ENCODE measurements around the gene ACOXL. TPM values are rescaled to one million over a fixed set of nuclear protein-coding genes. Genes with fewer than 3 reads are reported as not detected.

The ACOXL gene
- total RNA-seq, 2 experiments from 2014 or later = not detected

DNA sequence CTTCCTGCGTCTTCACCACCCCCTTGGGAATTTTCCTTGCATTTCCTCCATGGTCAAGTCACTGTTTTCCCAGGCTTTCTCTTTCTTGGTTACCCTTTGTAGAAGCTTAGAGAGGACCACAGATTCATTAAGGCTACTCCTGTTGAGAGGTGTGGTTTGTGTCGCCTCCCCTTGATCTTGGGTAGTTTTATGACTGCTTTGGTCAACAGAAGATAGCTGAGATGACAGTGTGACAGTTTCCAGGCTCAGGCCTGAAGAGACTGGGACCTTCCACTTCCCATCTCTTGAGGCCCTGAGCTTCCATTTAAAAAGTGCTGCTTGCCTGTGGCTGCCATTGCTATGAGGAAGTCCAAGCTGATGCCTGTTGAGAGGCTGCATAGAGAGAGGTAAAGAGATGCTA lies 5.4 kb downstream of the ACOXL start:
- H3K4me3 Mint-ChIP-seq = no peak overlapping the region
- H3K4me1 Mint-ChIP-seq = peaks cover 11% of the 10 kb centered on the region

DNA sequence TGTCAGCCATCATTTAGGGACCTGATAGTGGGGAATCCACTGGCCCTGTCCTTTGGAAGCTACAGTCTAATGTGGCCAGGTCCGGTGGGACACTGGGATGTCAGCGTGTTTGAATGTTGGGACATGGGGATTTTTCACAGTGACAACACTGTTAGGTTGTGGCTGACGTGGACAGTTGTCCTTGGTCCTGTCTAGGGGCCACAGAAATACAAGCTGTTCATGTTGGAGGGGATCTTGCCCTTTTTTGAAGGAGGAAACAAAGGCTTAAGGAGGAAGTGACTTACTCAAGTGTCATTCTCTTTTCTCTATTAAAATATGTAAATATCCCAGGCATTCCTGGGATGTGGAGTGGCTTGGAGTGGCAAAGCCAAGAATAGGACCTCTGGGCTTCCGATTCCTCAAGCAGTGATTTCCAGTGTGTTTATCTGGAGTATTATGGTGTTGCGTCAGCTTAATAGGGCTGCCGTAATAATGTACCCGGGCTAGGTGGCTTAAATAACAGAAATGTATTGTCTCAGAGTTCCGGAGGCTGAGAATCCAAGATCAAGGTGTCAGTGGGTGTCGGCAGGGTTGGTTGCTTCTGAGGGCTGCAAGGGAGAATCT lies 8.5 kb downstream of the ACOXL start:
- no peak overlapping the region for H3K27ac Mint-ChIP-seq
- no peak for DNase-seq
- peaks cover 82% of the 10 kb centered on the region for H3K27me3 Mint-ChIP-seq
- H3K9me3 Mint-ChIP-seq = peaks cover 5% of the 10 kb centered on the region
- peaks cover 3% of the 10 kb centered on the region for H3K4me1 Mint-ChIP-seq
- H3K4me3 Mint-ChIP-seq = no peak overlapping the region
- H3K36me3 Mint-ChIP-seq = peaks cover 2% of the 10 kb centered on the region

More for the DNA sequence above, 5.4 kb downstream of the ACOXL start:
- Mint-ChIP-seq H3K36me3 (peaks cover 2% of the 10 kb centered on the region), H3K27me3 (peaks cover 86% of the 10 kb centered on the region), H3K9me3 (peaks cover 5% of the 10 kb centered on the region), H3K27ac (no peak overlapping the region)
- no peak for DNase-seq

DNA sequence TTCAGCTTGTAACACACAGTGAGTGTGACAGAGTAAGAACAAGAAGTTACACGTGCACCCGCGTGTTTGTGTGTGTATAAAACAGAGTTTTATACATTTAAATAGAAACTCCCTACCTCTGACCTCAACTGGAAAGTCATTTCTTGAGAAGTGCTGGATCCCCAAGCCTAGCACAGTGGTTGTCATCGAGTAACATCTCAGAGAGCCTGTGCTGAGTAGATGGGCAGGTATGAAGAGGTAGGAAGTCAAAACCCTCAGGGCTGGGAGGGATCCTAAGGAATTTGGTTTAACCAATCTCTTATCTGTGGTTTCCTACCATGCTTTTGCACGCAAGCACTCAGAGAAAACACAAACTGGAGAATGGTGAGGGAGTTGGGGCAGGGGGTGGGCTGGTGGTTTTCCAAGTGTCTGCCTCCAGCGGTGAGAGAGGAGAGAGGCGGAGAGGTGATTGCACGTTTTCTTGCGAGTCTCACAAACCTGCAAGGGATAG lies 9.2 kb downstream of the ACOXL start:
- Mint-ChIP-seq H3K27ac (no peak overlapping the region), H3K4me3 (no peak overlapping the region)

DNA sequence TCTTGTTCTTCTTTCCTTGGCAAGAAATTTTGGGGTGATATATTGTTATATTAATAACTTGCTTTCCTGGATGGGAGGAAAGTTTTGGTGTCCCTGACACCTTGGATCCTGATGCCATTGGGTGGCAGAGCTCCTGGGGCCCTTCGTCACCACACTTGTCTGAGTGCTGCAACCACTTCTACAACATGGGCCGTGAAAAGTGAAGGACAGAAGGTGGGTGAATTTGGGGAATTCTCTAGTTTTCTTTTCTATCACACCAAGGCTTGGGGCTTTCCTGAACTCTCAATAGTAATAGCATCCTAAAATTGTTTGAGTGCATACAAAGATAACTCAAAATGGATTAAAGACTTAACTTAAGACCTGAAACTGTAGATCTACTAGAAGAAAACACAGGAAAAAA lies 10.0 kb downstream of the ACOXL start:
- Mint-ChIP-seq H3K36me3 (peaks cover 2% of the 10 kb centered on the region), H3K4me1 (peaks cover 3% of the 10 kb centered on the region), H3K27me3 (peaks cover 81% of the 10 kb centered on the region), H3K4me3 (no peak overlapping the region), H3K9me3 (peaks cover 5% of the 10 kb centered on the region), H3K27ac (no peak overlapping the region)
- DNase-seq = no peak

More for the DNA sequence above, 9.2 kb downstream of the ACOXL start:
- peaks cover 2% of the 10 kb centered on the region for H3K36me3 Mint-ChIP-seq
- H3K9me3 Mint-ChIP-seq = peaks cover 5% of the 10 kb centered on the region
- no peak for DNase-seq
- peaks cover 3% of the 10 kb centered on the region for H3K4me1 Mint-ChIP-seq
- peaks cover 82% of the 10 kb centered on the region for H3K27me3 Mint-ChIP-seq

DNA sequence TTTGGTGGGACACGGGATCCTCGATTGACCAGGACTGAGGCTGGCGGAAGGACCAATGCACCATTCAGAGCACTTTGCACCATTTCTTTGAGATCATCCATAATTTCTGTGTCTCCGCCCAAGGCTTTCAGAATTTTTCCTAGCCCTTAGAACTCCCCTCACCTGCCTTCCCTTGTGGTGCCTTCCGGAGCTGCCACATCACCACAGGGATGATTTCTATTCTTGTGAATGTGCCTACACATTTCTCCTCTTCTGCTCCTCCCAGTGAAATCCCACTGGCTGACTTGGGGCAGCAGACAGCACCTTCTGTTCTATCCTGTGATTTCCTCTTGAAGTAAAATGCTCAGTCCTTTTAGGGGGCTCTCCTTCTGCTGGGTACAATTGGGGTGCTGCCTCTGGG lies 11.2 kb downstream of the ACOXL start:
- Mint-ChIP-seq H3K4me3 (no peak overlapping the region), H3K4me1 (peaks cover 15% of the 10 kb centered on the region), H3K27ac (no peak overlapping the region), H3K36me3 (peaks cover 2% of the 10 kb centered on the region), H3K9me3 (peaks cover 5% of the 10 kb centered on the region), H3K27me3 (peaks cover 81% of the 10 kb centered on the region)
- DNase-seq = no peak

DNA sequence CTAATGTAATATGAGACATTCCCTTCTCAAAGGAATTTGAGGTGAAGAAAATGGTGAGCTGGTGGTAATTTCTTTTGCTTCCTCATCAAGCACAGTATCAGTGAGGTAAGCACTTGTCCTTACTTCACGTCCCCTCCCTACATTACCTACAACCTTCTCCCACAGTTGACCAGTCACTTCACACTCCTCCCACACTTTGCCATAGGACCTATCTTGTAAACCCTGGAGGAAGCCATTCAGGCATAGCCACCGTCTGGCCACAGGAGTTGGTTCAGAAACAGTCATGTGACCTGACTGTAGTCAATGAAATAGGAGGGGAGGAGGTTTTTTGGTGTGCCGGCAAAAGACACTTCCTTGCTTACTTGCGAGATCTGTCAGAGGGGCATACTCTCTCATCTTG lies 12.1 kb downstream of the ACOXL start:
- Mint-ChIP-seq H3K27ac (no peak overlapping the region), H3K4me3 (no peak overlapping the region), H3K36me3 (no peaks in the 10 kb centered on the region), H3K27me3 (peaks cover 78% of the 10 kb centered on the region), H3K4me1 (peaks cover 22% of the 10 kb centered on the region), H3K9me3 (no peaks in the 10 kb centered on the region)
- DNase-seq = no peak

DNA sequence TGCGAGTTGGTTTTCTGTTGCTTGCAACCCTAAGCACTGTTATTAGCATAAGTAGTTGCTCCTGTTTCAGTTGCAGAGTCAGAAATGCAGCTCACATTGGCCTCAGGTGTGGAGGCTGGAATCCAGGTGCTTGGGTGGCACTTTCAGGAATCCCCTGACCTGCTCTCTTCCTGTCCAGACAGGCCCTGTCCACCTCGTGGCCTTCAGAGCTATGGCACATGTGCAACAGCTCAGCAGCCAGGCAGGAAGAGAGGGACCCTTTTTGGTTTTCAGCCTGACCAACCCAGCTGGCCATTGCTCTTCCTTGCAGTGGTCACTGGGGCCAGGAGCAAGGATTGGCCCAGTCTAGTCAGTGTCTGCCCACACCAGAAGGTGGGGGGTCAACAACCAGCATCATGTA lies 12.7 kb downstream of the ACOXL start:
- Mint-ChIP-seq H3K27me3 (peaks cover 84% of the 10 kb centered on the region), H3K4me3 (no peak overlapping the region), H3K27ac (no peak overlapping the region), H3K9me3 (no peaks in the 10 kb centered on the region), H3K36me3 (no peaks in the 10 kb centered on the region), H3K4me1 (peaks cover 22% of the 10 kb centered on the region)
- DNase-seq = no peak

DNA sequence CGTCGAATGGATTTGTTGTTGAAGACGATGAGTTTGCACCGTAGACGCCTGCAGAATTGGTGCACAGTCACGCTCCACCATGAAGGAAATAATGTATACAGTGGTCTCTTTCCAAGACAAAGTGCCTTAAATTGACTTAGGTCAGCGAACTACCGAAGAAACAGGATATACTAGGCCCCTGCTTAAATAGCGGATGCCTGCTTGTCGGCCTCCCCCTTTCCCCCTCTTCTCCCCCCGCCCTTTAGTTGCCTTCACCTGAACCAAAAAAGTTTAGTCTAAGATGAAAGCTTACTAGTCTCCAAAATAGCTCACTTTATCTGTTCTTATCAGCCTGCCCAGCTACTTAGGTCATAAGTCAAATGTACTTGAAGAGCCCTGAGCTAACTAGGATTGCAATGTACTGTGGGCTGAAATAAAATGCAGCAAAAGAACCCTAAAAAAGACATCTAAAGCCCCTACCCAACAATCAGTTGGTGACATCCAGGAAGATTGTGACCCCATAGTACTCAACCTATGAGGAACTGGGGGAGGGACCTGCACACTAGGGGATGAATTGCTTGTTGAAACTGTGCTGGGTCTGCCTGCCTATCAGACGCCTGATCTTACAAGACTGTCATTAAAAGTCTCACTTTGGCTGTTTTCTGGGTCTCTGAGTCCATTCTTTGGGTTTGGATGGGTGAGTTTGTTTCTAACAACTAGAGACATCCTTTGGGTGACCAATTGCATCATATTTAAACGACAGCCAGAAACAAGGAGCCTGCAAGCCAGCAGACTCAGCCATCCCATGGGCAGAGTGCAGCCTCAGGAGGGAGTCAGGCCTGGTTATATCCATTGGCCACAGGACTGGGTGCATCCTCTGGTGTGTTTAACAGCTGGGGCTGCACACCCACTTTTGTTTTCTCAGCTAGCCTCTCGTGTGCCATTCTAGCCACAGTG lies 14.5 kb downstream of the ACOXL start:
- no peaks in the 10 kb centered on the region for H3K36me3 Mint-ChIP-seq
- no peak overlapping the region for H3K27ac Mint-ChIP-seq
- no peak for DNase-seq
- H3K9me3 Mint-ChIP-seq = no peaks in the 10 kb centered on the region
- H3K4me1 Mint-ChIP-seq = peaks cover 20% of the 10 kb centered on the region
- peaks cover 68% of the 10 kb centered on the region for H3K27me3 Mint-ChIP-seq
- H3K4me3 Mint-ChIP-seq = no peak overlapping the region

DNA sequence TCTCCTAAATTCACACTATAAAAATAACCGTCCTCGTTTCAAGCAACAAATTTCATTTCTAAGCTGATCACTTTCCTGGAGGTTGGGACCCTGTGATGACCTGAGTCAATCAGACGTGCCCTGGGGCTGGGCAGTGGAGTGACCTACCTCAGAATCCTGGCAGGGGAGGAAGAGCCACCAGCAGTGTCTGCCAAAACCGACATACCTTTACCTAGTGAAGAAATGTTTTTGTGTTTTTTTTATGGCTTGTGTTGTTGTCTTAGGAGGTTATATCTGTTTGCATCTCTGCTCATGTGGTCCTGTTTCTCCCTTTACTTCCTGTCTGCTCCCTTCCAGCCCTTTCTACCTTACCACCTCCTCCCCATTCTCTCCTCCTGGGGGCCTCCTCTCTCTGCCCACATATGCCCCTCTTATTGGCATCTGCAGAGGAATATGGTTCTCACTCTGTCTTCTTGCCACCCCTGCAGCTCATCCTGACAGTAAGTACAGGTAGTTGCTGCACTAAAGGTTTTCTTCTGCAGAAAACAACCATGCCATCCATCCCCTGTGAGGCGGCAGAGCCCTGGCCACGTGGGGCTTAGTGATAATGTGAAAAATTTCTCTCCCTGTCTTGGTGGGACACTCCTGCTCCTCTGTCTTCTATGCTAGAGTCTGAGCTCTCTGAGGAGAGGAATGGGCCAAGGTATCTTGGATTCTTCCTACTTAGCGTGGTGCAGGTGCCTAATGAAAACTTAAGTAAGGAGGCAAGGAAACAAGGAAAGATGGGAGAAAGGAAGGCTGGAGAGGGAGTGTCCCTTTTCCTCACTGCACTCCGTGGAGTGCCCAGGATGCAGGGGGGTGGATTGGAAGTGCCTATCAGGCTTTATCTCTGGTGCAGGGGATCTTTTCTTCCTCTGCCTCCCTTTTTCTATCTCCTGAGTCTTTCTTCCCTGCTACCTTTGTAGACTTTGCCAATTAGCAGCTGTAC lies 15.4 kb downstream of the ACOXL start:
- peaks cover 20% of the 10 kb centered on the region for H3K4me1 Mint-ChIP-seq
- H3K36me3 Mint-ChIP-seq = no peaks in the 10 kb centered on the region
- H3K9me3 Mint-ChIP-seq = no peaks in the 10 kb centered on the region
- no peak for DNase-seq
- peaks cover 60% of the 10 kb centered on the region for H3K27me3 Mint-ChIP-seq
- H3K4me3 Mint-ChIP-seq = peak overlapping the region; percentile 35
- peak overlapping the region; percentile 49 for H3K27ac Mint-ChIP-seq

DNA sequence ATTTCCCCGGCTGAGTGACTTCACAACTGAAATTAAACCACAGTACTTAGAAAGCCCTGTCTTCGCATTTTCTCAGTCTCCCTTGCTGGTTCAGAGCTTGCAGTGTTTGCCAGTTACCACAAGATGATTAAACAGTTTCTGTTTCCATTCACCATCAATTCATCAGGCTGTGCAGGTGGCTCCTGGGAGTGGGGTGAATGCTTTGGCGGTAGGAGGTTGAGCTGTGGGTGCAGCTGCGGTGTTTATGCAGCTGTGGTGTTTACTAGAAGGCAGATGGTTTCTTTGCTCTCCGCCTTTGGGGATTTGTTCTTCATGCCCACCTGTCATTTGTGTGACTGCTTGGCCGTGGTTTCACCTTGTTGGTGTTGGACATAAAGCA lies 16.1 kb downstream of the ACOXL start:
- Mint-ChIP-seq H3K4me1 (peaks cover 20% of the 10 kb centered on the region), H3K9me3 (no peaks in the 10 kb centered on the region), H3K27ac (peak overlapping the region; percentile 52), H3K27me3 (peaks cover 57% of the 10 kb centered on the region), H3K4me3 (peak overlapping the region; percentile 35), H3K36me3 (no peaks in the 10 kb centered on the region)
- peak; percentile 78 for DNase-seq

DNA sequence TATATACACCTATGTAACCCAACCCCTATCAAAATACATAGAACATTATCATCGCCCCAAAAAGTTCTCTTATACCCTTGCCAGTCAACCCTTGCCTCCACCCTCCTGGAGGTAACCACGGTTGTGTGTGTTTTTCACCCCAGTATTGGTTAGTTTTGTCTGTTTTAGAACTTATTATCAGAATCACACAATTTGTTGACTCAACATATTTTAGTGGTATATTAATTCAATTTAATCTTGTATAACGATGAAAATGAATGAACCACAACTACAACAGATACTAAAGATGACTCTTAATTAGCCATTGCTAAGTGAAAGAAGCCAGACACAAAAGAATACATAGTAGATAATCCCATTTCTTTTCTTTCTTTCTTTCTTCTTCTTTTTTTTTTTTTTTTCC lies 19.3 kb downstream of the ACOXL start:
- Mint-ChIP-seq H3K27ac (no peak overlapping the region), H3K27me3 (peaks cover 36% of the 10 kb centered on the region), H3K9me3 (no peaks in the 10 kb centered on the region), H3K4me3 (no peak overlapping the region), H3K4me1 (peaks cover 20% of the 10 kb centered on the region), H3K36me3 (no peaks in the 10 kb centered on the region)
- DNase-seq = no peak

DNA sequence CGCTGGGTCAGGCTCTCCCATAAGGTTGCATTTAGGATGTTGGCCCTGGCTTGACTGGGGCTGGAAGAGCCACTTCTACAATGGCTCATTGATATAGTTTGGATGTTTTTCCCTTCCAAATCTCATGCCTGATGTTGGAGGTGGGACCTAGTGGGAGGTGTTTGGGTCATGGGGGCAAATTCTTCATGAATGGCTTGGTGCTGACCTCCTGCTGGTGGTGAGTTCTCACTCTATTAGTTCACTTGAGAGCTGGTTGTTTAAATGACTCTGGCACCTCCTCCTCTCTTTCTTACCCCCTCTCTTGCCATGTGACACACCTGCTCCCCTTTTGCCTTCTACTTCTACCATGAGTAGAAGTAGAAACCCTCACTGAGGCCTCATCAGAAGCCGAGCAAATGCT lies 20.5 kb downstream of the ACOXL start:
- no peaks in the 10 kb centered on the region for H3K36me3 Mint-ChIP-seq
- no peak overlapping the region for H3K4me3 Mint-ChIP-seq
- no peak overlapping the region for H3K27ac Mint-ChIP-seq
- peaks cover 14% of the 10 kb centered on the region for H3K4me1 Mint-ChIP-seq
- DNase-seq = no peak
- H3K27me3 Mint-ChIP-seq = peaks cover 29% of the 10 kb centered on the region
- H3K9me3 Mint-ChIP-seq = no peaks in the 10 kb centered on the region

DNA sequence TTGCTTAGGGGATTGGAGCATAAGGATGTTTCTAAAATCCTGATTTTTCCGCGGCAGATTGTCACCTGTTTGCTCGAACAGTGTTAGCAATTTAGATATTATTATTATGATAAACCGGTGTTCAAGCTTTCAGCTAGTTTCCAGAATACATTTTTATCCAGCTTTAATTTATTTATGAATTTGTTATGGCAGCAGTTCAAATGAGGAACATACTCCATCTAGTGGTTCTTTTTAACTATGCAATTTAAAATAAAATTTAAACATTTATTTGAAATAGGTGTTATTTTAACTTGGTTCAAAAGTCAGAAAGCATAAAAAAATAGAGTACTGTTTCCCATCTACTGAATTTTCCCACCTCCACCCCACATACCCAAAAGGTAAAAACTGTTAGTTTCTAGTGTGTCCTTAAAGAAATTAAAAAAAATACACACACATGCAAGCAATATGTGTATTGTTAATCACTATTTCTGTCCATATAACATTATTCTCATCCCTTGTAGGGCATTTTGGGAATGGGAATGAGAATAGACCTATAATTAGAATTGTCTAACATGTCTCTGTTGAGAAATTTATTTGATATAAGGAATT lies 23.2 kb downstream of the ACOXL start:
- Mint-ChIP-seq H3K4me1 (no peaks in the 10 kb centered on the region), H3K9me3 (peaks cover 10% of the 10 kb centered on the region), H3K4me3 (no peak overlapping the region), H3K36me3 (no peaks in the 10 kb centered on the region), H3K27me3 (peaks cover 32% of the 10 kb centered on the region), H3K27ac (no peak overlapping the region)
- no peak for DNase-seq

DNA sequence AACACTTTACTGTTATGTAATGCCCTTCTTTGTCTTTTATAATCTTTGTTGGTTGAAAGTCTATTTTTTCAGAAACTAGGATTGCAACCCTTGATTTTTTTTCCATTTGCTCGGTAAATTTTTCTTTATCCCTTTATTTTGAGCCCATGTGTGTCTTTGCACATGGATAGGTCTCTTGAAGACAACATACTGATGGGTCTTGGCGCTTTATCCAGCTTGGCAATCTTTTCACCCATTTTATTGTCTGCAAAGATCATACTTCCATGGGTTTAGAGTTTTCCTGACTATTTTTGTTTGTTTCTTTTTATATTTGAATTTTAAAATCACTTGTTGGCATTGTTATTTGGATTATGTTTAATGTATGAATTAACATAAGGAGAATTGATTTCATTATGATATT lies 27.0 kb downstream of the ACOXL start:
- Mint-ChIP-seq H3K4me3 (no peak overlapping the region), H3K9me3 (peaks cover 12% of the 10 kb centered on the region), H3K27ac (no peak overlapping the region), H3K36me3 (no peaks in the 10 kb centered on the region), H3K27me3 (peaks cover 27% of the 10 kb centered on the region), H3K4me1 (no peaks in the 10 kb centered on the region)
- DNase-seq = no peak

All from activated naive CD8-positive, alpha-beta T cell treated with anti-CD3 and anti-CD28 coated beads for 36 hours (primary cell).